ENCODE data around the gene ABHD17B.

Gene ABHD17B

GRCh38 chr9:71876829-71877228, 34.2 kb downstream of the ABHD17B start:
- no peak for DNase-seq (ENCODE audit: low spot score)

GRCh38 chr9:71876106-71876505, 34.9 kb downstream of the ABHD17B start:
- DNase-seq (ENCODE audit: low spot score): no peak

- DNase-seq (ENCODE audit: low spot score): no peak
Observed at GRCh38 chr9:71875345-71875744, 35.6 kb downstream of the ABHD17B start.

- no peak for DNase-seq (ENCODE audit: low spot score)
Observed at GRCh38 chr9:71863631-71864030, 47.4 kb downstream of the ABHD17B start.

GRCh38 chr9:71861618-71862017, 49.4 kb downstream of the ABHD17B start:
- DNase-seq (ENCODE audit: low spot score): no peak

- DNase-seq (ENCODE audit: low spot score): no peak
Observed at GRCh38 chr9:71859939-71860338, 51.1 kb downstream of the ABHD17B start.

GRCh38 chr9:71858812-71859211, 52.2 kb downstream of the ABHD17B start:
- DNase-seq (ENCODE audit: low spot score): no peak

GRCh38 chr9:71858102-71858798, 52.7 kb downstream of the ABHD17B start:
- no peak for DNase-seq (ENCODE audit: low spot score)

- DNase-seq (ENCODE audit: low spot score): no peak
Observed at GRCh38 chr9:71857159-71857558, 53.8 kb downstream of the ABHD17B start.

GRCh38 chr9:71854811-71855210, 56.2 kb downstream of the ABHD17B start:
- no peak for DNase-seq (ENCODE audit: low spot score)

GRCh38 chr9:71853084-71853483, 57.9 kb downstream of the ABHD17B start:
- DNase-seq (ENCODE audit: low spot score): no peak

GRCh38 chr9:71850996-71851395, 60.0 kb downstream of the ABHD17B start:
- no peak for DNase-seq (ENCODE audit: low spot score)

GRCh38 chr9:71847892-71848291, 63.1 kb downstream of the ABHD17B start:
- DNase-seq (ENCODE audit: low spot score): no peak

GRCh38 chr9:71844808-71845207, 66.2 kb downstream of the ABHD17B start:
- no peak for DNase-seq (ENCODE audit: low spot score)

- DNase-seq (ENCODE audit: low spot score): no peak
Observed at GRCh38 chr9:71839668-71840067, 71.3 kb downstream of the ABHD17B start.

- DNase-seq (ENCODE audit: low spot score): no peak
Observed at GRCh38 chr9:71835596-71835995, 75.4 kb downstream of the ABHD17B start.

GRCh38 chr9:71830929-71831328, 80.1 kb downstream of the ABHD17B start:
- no peak for DNase-seq (ENCODE audit: low spot score)

GRCh38 chr9:71830153-71830552, 80.8 kb downstream of the ABHD17B start:
- no peak for DNase-seq (ENCODE audit: low spot score)

- DNase-seq (ENCODE audit: low spot score): no peak
Observed at GRCh38 chr9:71826279-71826678, 84.7 kb downstream of the ABHD17B start.

- no peak for DNase-seq (ENCODE audit: low spot score)
Observed at GRCh38 chr9:71824257-71824656, 86.7 kb downstream of the ABHD17B start.

- DNase-seq (ENCODE audit: low spot score): no peak
Observed at GRCh38 chr9:71822935-71823334, 88.1 kb downstream of the ABHD17B start.

- DNase-seq (ENCODE audit: low spot score): no peak
Observed at GRCh38 chr9:71822456-71822855, 88.5 kb downstream of the ABHD17B start.

- no peak for DNase-seq (ENCODE audit: low spot score)
Observed at GRCh38 chr9:71821405-71821804, 89.6 kb downstream of the ABHD17B start.

GRCh38 chr9:71820403-71820921, 90.5 kb downstream of the ABHD17B start:
- DNase-seq (ENCODE audit: low spot score): no peak

Data from CD4-positive, alpha-beta T cell treated with Interleukin-6 at 100 ng/mL for 8 hours (primary cell).